ENCODE measurements around the gene AAK1.
"Not testable (repeated sequence)": the region's sequence is repeated elsewhere in the genome, so short reads cannot be mapped to it uniquely, and the experiment has no call there.

AAK1 gene

GRCh38 chr2:69624131-69624530, 19.4 kb downstream of the AAK1 start:
- DNase-seq: no peak

- no peak for DNase-seq
Measured at GRCh38 chr2:69623236-69623635, 20.3 kb downstream of the AAK1 start.

GRCh38 chr2:69622805-69623204, 20.7 kb downstream of the AAK1 start:
- DNase-seq: not testable (repeated sequence)

GRCh38 chr2:69622017-69622540, 21.5 kb downstream of the AAK1 start:
- DNase-seq: not testable (repeated sequence)

DNA sequence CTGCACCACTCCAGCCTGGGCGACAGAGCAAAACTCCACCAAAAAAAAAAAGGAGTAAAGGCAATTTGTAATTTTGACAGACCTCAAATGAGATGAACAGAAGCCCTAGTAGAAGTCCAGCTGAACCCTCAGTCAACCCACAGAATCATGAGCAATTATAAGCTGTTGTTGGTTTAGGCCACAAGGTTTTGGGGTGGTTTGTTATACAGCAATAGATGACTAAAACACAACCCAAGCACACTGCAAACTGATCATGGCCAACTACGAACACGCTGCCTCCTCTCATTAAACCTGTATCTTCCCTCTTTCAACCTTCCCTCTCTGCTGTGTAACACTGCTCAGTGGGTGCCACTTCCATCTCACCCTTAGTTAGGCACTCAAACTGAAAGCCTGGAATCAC, 22.1 kb downstream of the AAK1 start:
- no peak for DNase-seq

DNA sequence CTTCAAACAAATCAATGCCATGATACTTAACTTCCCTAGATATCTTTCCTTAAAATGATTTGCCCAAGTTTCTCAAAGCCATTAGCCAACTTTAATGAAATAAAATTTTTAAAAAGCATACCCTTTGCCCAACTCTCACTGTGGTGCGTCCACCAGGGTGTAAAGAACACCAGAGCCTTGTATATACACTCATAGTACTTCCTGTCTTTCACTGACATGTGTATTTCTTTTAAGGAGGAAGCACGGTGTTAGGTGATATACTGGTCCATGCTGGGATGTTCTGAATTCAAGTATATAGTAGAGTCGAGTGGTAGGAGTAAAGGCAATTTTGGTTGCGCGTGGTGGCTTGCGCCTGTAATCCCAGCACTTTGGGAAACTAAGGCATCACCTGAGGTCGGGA, 22.7 kb downstream of the AAK1 start:
- no peak for DNase-seq

DNA sequence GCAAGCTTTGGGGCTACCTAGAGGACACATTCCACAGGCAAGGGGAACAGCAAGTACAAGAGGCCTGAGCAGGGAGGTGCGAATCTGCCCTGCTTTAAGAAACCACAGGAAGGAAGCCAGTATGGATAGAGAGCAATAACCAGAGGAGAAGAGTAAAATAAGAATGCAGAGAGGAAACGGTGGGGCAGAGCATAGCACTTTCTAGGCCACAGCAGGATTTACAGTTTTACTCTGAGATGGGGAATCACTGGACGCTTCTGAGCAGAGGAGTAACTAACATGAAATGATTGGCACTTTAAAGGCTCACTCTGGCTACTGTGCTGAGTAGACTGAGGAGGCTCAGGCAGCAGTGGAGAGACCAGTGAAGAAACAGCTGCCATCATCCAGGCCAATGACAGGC, 23.8 kb downstream of the AAK1 start:
- DNase-seq: no peak

- no peak for DNase-seq
Measured at GRCh38 chr2:69618362-69618761, 25.2 kb downstream of the AAK1 start.

DNA sequence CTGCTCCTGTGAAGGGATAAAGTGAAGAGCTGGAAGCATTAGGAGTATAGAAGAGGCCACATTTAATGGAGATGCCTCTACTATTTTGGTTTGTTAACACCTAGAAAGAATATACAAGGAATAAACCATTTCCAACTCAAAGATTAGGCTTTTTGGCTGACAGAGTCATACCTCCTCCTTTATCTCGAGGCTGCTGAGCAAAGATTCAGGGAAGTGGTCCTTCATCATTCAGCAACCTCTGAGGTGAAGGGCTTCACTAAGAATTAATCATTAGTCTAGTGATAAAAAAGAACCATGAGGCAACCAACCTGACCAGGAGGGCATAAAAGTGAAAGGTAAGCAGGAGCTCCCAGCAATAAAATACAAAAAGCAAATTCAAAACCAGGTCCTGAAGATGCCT, 25.8 kb downstream of the AAK1 start:
- no peak for DNase-seq

DNA sequence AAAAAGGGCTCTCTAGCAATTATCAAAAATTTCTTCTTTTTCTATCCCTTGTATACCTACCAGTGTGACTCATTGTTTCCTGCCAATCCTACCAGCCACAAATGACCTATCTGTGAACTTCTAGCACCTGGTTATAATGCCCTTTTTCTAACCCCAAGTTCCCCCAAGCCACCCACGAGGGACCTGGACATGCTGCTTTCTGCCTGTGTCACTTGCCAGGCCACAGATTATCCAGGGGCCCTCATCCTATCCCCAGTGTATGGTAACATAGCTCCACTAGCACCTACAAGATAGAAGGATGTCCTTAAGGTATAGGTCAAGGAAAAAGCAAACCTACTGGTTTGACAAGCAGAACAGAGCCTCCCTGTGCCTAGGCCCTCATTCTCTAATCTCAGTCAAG, 26.8 kb downstream of the AAK1 start:
- DNase-seq: no peak

GRCh38 chr2:69615969-69616368, 27.6 kb downstream of the AAK1 start:
- no peak for DNase-seq

DNA sequence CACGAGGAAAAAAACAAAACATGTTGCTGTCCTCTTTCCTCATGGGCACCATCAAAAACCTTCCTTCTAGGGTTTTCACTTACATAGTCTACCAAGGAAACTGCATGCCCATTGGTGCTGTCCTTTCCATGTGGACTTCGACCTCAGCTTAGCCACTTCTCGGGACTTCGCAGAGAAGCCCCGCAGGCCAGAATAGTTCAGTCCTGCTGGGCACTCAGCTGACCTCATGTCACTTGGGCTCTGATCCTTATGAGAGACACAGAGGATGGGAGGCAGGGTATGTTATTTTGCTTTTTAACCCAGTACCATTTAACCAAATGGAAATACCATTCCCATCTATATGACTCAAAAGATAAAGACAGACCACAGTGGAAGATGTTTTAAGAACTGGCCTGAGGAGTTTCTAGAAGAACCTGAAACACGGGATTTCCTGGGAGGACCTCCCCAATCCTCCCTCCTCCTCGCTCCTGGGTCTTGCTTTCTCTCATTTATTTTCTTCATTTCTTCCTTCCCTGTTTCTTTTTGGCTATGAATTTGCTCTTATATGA, 28.4 kb downstream of the AAK1 start:
- no peak for DNase-seq

DNA sequence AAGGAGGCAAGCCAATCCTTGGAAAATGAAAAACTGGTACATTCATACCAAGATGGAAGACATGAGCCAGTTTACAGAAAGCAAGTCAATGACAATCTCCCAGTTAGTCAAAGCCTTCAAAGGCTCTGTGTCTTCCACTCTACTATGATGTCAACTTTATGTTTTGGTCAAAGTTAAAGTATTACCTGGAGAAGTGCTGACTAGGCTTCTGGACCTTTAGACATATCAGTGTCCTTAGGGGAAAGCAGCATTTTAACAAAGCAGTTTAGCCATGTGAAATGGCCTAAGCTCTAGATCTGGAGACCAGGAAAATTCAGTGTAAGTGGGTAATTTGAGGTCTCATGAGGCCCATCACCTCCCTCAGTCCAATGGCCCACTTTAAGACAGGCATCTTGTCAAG, 30.8 kb downstream of the AAK1 start:
- DNase-seq: no peak

DNA sequence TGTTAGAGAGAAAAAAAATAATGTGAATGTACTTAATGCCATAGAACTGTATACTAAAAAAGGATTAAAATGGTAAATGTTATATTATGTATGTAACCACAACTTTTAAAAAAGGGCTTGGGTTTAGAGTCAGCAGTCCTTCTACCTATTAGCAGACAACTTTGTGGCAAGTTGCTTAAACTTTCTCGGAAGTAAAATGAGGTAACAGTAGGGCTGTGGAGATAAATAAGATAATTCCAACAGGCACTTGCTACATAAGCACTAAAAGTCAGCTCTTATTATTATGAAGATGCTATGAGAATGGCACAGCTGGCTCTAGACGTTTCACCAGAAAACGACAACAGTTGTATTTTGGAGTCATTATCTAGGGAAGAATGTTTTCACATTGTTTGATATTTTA, 31.3 kb downstream of the AAK1 start:
- no peak for DNase-seq

DNA sequence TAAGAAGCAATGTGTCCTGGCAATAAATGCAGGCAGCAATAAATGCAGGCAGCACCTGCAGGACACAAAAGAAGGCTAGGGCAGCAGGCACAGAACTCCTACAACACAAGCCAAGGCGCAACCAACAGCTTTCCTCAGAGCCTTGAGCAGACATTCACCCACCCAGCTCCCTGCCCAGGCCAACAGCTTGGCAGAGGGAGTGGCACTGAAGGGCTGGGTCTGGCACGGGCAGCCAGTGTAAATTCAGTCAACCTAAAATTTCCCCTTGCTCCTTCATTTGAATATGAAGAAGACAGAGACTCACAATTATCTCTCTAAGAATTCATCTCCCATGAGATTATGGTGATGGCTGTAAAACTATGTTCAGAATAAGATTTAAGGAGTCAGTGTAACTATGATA, 35.4 kb downstream of the AAK1 start:
- no peak for DNase-seq

- not testable (repeated sequence) for DNase-seq
Measured at GRCh38 chr2:69606771-69607170, 36.8 kb downstream of the AAK1 start.

DNA sequence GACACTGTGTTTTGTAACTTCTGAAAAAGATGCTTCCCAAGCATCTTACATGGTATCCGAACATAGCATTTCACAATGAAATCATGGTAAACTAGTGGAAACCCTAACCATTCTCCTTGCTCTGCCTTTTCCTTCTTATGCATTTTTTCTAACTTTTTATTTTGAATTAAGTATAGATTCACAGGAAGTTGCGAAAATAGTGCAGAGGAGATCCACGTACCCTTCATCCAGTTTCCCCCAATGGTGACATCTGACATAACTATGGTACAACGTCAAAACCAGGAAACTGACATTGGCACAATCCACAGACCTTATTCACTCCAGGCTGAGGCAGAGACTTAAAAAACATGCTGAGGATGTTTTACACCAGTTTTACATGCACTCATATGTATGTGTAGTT, 38.3 kb downstream of the AAK1 start:
- DNase-seq: no peak

- no peak for DNase-seq
Measured at GRCh38 chr2:69604836-69605235, 38.7 kb downstream of the AAK1 start.

- no peak for DNase-seq
Measured at GRCh38 chr2:69604026-69604678, 39.4 kb downstream of the AAK1 start.

DNA sequence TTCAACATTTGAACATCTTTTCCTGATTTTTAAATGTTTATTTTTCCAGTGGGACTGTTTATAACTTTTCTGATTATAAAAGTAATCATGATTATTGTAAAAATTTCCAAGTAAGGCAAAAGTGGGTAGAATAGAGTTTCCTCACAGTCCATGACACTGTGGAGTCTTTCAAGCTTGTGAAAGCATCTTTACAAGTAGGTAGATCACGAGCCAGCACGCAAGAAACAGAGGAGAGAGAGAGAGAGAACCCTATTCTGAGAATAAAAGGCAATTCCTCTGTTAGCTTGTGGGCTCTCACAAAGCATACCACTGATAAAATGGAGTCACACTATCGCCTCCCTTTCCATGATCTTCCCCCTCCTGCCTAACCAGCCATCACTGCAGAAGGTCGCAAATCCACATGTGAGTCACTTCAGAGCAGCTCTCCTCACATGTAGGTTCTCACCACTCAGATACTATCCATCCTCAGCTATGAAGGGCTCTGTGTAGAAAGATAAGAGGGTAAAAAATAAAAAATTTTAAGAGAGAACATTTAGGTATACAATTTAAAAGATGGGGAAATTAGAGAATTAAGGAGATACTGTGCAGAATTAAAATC, 40.3 kb downstream of the AAK1 start:
- DNase-seq: no peak

GRCh38 chr2:69601179-69601612, 42.3 kb downstream of the AAK1 start:
- DNase-seq: no peak

DNA sequence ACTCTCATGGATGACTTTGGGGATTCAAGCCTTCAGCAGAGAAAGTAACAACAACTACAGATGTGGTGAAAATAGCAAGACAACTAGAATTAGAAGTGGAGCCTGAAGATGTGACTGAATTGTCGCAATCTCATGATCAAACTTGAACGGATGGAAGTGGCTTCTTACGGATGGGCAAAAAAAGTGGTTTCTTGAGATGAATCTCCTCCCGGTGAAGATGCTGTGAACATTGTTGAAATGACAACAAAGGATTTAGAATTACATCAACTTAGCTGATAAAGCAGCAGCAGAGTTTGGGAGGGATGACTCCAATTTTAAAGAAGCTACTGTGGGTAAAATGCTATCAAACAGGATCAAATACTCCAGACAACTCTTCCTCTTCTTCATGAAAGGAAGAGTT, 43.1 kb downstream of the AAK1 start:
- no peak for DNase-seq

DNA sequence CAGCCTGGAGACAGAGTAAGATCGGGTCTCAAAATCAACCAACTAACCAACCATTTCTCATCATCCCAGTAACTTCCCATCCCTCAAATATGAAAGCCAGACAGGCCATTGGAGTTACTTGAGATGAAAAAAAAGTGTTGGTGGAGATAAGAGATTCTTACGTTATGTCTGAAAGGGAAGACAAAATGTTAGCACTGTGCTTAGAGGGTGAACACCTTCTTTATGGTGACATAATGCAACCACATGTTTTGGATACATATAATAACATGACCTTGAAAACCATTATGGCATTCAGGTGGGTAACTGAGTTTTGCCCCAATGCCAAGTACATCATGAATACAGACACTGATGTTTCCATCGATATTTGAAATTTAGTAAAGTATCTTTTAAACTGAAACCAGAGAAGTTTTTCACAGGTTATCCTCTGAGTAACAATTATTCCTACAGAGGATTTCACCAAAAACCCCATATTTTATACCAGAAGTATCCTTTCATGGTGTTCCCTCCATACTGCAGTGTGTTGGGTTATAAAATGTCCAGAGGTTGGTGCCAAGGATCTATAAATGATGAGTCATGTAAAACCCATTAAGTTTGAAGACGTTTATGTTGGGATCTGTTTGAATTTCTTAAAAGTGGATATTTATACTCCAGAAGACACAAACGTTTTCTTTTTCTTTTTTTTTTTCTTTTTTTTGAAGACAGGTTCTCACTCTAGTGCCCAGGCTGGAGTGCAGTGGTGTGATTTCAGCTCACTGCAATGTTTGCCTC, 45.5 kb downstream of the AAK1 start:
- no peak for DNase-seq

DNA sequence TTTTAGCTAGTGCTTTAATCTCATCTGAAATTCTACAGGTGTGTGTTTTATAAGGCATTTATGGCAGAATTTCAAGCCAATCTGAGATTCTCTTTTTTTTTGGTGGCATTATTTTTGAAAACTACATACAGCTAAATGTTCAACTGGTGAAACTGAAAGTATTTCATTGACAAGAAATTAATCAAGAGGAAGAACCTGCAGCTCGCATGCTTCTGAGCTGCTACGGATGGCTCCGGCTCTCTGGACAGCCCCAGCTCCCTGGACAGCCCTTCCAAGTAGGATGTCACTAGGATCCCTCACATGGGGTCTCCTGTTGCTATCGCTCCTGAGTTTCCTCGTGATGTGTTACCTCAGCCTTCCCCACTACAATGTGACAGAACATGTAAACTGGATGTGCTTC, 46.4 kb downstream of the AAK1 start:
- DNase-seq: no peak
